GM21529 (cell line): ENCODE data around the gene SPATA13.
"Not testable (repeated sequence)": the region's sequence is repeated elsewhere in the genome, so short reads cannot be mapped to it uniquely, and the experiment has no call there.

Experiments used
- ATAC-seq: cut with Tn5 transposase; IDR thresholded peaks from one replicate; pipeline ENCODE4 v1.9.1; 2021; ENCODE audit not compliant: unreplicated experiment

Gene SPATA13

DNA sequence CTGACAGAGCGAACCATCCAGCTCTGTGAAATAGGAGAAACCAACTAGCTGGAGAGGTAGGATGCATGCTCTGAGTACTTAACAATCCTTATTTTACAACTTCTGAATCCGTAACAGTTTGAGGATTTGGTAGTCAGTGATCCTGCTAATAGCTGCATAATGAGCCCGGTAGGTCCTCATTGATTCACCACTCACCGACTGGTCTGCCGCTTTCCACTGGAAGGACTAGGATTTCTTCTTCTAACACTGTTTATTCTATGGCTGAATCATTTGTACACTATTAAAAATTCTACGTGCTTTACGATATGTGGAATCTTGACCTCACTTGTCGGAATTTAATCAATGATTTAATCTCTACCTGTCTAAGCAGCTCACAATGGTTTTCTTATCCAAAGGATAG, 33.9 kb downstream of the SPATA13 start:
- no peak for ATAC-seq

DNA sequence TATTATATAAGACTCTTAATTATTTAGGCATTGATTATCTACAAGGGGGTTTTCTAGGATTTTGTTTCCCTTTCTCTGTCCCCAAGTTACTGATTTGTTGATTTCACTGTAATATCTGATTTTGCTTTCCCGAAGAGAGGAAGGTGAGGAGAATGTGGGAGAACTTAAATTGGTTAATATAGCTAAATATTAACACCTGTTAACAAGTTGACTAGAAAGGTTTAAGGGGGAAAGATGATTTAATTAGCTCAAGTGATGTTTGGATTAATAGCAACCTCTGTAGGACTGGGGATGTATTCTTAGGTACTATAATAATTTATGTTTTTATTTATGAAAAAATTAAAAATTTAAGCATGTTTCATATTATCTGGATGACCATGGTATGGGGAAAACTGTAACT, 35.1 kb downstream of the SPATA13 start:
- ATAC-seq: no peak

DNA sequence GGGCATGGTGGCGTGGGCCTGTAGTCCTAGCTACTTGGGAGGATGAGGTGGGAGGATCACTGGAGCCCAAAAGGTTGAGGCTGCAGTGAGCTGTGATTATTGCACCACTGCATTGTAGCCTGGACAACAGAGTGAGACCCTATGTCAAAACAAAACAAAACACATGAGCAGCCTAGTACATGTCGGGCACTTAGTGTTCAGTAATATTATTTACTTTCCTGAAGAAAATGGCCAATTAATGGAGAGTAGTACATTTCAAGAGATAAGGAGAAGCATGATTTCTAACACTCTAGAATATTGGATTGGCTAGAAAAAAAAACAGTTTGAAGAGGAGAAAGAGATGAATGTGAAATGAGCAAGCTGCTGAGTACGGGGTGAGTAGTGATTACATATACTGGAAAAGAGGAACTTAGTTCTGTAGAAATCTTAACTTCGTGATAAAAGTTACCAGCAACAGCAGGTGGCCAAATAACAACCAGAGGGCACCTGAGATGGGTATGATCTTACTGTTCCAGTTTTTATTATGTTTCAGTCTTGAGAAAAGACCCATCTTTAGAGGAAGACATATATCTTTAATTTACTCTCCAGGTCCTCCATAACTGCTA, 36.2 kb downstream of the SPATA13 start:
- ATAC-seq: no peak

DNA sequence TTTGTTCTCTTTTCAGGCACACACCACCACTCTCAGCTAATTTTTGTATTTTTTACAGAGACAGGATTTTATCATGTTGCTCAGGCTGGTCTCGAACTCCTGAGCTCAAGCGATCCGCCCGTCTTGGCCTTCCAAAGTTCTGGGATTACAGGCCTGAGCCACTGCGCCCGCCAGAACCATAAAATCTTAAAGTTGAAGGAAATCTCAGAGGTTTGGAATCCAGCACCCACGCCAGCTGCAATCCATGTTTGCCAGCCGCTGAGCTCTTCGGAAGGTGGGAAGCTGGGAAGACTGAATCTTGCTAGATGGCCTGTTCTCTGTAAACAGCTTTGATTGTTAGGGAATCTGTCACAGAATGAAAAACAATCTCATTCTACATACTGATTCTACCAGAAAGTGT, 38.5 kb downstream of the SPATA13 start:
- no peak for ATAC-seq

DNA sequence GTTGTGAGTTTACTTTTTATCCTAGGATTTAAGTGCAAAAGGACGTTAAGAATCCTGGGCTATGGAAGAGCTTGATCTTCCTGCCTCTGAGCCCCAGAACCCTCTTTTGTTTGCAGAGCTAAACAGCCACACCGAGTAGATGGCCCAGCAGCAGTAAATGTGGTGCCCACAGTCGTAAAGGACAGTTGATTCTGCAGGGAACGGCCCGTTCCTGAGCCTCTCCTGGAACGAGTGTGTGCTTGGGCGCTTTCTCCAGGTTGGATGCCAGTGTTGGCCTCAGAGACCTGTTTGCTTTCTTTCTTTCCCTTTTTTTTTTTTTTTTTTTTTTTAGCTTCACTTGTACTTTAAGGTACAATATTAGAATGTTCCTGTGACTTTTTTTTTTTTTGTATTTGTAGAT, 41.7 kb downstream of the SPATA13 start:
- no peak for ATAC-seq

DNA sequence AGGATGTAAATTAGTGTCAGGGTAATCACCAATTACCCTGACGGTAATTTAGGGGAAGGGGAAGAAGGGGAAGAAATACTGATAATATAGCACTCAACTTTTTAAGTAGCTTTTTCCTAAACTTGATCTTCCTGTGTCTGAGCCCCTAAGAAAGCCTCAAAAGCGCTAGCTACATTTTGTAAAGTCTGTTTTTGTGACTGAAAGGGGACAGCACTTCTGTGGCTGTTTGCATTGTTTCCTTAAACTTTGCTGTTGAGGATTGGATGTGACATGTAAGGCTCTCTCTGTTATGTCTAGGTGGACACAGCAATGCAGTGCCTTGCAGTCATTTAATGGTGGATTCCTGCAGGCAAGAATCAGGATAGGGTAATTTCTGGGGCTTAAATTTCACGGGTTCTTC, 42.8 kb downstream of the SPATA13 start:
- no peak for ATAC-seq

DNA sequence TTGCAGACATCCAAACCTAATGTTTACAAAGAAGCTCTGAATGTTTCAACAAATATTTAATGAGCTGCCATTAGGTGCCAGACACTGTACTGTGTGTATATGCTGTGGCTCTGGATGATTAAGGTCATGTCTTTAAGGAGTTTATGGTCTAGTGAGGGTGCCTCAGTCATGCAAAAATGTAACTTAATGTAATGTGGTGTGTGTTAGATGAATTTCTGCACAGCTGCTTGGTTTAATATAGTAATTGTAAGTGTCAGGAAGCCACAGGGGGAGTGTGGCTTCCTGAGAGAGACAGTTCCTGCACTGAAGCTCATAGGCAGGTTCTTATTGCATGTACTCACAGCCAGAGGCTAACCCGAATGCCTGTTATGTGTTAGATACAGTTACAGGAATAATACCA, 43.3 kb downstream of the SPATA13 start:
- ATAC-seq: no peak

DNA sequence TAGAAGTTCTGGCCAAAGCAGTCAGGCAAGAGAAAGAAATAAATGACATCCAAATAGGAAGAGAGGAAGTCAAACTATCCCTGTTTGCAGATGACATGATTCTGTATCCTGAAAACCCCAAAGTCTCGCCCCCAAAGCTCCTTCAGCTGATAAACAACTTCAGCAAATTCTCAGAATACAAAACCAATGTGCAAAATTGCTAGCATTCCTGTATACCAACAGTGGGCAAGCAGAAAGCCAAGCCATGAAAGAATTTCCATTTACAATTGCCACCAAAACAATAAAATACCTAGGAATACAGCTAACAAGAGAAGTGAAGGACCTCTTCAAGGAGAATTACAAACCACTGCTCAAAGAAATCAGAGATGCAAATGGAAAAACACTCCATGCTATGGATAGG, 44.6 kb downstream of the SPATA13 start:
- not testable (repeated sequence) for ATAC-seq

DNA sequence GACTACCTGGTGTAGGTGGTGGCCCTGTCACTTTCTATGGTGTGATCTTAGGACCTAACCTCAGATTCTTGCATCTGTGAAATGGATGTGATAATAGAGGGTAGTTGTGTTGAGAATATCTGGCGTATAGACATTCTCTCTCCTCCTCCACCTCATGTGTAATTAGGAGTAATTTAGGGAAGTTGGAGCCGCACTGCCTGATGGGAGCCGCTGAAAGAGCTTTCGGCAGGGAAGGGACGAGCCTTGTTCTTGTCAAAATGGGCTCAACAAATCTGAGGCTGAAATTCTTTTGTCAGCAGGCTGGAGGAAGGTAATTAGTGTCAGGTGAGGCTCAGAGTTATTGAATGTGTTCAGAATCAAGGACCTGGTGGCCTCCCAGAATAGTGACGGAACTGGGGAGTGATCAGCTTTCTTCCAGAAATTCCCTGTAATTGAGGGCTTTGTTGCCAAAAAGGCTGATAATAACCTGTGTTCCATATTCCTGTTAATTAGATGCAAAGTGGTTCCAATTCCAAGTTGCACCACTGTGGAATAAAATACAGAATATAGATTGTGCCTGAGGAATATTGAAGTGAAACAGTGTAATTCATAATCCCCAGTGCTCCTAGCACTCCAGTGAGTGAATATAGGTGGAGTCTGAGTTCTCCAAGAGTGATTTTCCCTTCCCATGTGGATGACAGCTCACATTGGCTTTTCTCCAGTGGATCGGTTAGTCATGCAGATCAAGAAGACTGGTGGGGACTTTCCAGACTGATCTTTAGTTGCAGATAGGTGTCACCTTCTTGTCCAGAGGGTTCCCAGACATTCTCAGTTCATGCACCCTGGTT, 47.5 kb downstream of the SPATA13 start:
- no peak for ATAC-seq

DNA sequence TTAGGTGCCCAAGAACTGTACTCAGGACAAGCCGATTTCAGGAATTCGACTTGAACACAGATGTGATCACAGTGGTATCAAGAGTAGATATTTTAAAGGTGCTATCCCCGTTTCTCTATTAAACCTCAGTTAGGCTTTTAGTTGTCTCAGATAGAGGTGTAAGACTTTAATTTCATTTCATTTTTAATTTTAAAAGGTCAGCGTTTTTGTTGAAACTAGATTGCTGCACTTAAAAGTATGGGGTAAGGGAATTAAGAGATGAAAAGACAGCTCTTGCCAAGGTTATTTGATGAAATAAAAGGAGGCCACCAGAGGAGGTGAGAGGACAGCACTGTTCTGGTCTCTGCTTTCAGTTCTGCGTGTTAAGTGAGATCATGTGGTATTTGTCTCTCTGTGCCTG, 48.6 kb downstream of the SPATA13 start:
- ATAC-seq: no peak

DNA sequence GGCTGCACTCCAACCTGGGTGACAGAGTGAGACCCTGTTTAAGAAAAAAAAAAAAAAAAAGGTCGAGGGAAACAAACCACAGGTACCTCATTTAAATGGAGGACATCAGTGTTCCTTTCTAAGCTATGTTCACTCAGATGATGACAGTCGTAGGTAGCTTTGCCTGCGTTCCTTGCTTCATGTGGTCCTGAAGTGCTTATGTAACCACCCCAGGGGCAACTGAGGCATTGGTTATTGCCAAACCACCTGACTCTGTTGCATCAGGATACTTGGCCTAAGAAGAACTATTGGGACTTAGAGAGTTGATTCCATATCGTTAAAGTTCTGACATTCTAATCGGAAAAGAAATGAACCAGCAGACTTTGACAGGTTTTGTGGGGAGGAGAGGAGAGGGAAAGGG, 51.7 kb downstream of the SPATA13 start:
- ATAC-seq: no peak

DNA sequence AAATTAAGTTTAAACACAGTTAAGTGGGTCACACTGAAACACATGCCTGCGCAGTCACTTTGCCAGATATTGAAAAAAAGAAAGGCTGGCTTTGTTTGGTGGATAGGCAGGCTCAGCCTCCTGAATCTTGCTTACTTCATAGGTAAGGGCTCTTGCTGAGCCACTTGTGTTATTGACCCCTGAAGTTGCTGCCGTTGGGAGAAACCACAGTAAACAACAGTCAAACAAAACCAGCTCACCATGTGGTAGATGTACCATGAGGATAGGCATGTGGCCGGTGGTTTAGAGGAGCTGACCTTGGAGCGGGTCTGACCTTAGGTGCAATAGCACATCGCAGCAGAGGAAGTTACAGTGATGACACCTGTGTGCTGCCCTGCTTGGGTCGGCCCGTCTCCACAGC, 52.2 kb downstream of the SPATA13 start:
- ATAC-seq: no peak

DNA sequence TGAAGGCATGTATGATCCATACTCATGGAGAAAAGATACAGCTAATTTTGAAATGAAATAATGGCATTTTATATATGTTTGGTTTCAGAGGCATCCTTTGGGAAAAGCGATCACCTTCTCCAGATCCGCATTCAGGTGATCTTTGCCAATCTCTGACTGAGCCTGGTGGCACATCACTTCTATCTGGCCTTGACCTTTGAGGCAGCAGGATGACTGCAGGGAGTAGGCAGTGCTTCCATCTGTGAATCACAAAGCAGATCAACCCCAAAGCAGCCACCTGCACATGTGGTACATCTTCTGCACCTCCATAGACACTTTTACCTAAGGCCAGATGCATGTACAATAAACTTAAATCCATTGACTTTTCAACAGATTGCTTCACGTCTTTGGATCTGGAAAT, 53.4 kb downstream of the SPATA13 start:
- no peak for ATAC-seq

DNA sequence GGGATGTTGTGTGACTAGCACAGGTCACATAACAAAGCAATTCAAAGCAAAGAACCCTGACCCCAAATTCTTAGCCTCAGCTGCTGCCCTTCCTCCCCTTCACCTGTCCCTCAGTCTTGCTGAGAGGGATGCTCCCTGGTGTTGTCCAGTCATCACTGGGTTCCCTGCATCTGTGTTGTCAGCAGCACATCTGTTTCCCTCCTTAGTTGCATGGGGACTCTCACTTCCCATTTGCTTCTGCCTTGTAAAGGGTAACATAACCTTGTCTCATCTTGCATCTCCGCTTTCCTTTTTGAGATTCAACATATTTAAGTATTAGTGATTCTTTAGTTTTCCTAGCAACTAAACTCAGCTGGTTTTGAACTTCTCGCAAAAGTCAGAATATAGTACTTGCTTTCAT, 54.0 kb downstream of the SPATA13 start:
- ATAC-seq: peak; percentile 51

DNA sequence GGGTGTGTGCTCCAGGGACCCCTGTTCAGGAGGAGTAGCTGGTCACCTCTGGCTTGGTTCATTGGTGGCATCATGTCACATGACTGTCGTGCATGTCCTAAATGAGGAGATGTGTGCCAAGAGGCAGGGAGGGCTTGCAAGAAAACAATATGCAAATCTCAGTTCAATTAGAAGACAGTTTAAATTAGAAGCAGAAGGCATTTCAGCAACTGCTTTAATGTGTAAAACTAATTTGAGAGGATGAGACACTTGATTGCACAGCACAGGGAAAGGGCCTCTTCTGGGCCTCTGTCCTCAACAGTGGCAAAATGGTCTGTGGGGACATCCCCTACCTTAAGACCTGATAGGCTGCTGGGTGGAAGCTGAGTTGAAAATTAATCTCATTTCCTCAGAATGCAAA, 54.6 kb downstream of the SPATA13 start:
- ATAC-seq: no peak

DNA sequence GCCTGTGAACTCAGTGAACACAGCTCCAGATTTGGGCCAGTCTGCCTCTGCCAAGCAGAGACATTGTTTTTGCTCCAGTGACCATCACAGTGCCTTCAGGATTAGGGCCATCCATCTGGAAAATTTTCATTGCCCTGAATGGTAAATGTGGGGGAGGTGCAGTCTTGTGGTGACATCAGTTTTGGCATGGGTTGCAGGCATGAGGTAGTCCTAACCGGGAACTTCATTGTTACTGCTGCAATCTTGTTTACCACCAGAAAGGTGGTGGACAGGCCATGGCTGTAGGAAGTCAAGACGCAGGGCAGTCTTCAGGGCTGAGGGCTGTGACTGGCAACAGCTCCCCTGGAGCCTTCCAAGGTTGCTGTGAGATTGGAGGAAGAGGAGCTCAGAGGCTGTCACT, 55.2 kb downstream of the SPATA13 start:
- ATAC-seq: no peak

DNA sequence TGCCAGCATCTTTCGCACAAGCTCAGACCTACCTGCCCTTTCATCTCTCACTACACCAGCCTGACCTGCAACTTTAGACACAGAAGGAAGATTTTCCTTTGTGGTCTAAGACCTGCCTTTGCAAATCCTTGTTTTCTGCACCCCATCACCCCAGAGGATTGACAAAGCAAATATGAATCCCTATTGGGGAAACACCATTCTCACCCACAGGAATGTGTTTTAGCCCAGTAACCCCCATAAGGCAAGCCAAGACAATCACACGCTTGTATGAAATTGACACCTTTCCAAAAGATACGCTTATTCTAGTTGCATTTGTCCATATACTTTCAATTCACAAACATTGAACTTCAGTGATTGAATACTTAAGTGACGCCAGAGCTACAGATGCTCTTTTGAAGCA, 55.7 kb downstream of the SPATA13 start:
- no peak for ATAC-seq

DNA sequence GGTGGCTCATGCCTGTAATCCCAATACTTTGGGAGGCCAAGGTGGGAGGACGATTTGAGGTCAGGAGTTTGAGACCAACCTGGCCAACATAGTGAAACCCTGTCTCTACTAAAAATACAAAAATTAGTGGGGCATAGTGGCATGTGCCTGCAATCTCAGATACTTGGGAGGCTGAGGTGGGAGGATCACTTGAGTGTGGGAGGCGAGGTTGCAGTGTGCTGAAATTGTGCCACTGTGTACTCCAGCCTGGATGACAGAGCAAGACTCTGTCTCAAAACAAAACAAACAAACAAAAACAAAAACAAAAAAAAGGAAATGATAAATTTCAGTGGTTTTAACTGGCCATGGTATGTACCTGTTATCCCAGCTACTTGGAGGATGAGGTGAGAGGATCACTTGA, 56.3 kb downstream of the SPATA13 start:
- not testable (repeated sequence) for ATAC-seq

DNA sequence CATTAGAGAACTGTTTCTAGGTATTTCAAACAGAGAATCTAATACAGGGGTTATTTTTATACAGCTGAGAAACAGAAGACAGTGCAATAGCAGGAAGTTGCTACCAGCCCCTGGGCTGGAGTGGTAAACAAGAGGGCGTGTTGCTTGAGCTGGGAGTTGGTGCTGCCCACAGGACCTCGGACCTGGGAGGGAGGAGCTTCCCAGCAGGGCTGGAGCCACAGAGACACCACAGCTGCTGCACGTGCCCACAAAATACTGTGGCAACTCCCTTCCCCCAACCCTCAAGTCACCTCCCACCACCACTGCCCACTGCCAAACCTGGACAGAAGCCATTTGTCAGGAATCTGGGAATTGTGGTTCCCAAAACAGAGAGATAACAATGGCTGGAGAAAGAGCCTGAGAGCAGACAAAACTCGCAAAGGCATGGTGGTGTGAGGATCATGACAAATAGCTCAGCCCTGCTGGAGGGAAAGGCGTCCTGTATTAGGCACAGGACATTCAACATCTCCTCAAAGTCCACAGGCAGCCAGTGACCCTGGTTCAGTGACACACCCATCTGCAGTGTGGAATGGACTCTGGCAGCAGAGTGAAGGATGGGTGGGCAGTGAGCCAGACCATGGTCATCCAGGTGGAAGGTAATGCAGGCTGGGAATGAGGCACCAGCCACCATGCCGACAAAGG, 57.2 kb downstream of the SPATA13 start:
- ATAC-seq: peak; percentile 48

DNA sequence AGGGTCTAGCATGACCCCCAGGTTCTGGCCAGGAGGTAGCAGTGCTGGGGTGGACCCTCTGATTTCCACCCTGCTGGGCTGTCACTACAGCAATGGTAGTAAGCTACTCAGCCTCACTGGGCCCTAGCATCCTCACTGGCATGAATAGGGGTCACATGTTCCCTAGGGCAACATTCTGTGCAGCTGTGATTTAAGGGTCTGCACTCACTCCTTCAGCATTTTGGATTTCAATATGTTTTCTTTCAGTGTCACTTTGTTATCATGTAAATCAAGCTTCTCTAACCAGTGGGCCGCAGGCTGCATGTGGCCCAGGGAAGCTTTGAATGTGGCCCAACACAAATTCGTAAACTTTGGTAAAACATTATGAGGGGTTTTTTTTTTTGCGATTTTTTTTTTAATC, 57.8 kb downstream of the SPATA13 start:
- ATAC-seq: no peak

DNA sequence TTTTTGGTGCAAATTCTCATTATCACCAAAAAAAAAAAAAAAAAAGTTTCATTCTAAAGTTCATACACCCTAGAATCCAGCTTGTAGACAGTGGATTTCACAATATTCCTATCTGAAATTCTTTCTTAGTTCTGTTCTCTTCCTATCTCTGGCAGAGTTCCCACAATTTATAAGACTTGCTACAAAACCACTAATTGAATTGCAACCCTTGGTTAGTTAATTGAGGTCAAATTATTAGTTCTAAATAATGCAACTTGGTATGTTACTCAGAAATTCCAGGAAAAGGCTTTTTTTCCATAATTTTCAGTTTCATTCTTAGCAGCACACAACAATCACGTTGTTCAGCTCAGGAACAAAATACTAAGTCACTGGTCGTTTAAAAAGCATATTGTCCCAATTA, 58.5 kb downstream of the SPATA13 start:
- ATAC-seq: no peak

DNA sequence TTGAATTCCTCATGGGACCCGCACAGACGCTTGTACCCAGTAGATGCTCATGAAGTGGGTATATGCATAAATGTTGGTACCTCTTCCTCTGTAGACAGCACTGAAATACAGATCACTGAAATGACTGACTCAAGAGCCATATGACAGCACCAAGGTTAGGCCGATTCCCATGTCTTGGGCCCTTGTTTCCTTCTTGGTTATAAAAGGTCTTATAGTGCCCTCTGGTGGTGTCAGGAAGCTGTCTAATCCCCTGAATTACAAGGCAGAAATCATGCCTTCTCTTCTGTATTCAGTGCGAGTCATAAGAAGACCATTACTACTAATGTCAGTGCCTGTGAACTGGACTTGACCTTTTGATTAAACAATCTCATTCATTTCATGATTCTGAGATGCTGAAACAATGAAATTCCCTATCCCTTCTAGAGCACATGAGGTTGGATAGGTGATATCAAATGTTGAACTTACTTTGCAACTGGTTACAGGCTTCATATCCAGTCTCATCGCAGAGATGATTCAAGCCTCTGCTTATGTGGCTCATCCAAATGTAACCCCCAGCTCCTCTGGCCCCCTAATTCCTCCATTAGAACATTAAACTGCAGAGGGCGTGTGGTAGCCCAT, 59.7 kb downstream of the SPATA13 start:
- no peak for ATAC-seq
